IPS-18a (cell line): ENCODE data around the gene MAML3.

ENCODE experiments used
- H3K27ac ChIP-seq: one replicate; pipeline ENCODE4 v1.5.1; 2013; ENCODE audit warnings: low read length
- H3K27me3 ChIP-seq: one replicate; pipeline ENCODE4 v1.6.1; 2013; ENCODE audit warnings: mild to moderate bottlenecking, low read length; ENCODE audit not compliant: control insufficient read depth, insufficient read depth
- H3K36me3 ChIP-seq: one replicate; pipeline ENCODE4 v1.6.1; 2013; ENCODE audit warnings: low read depth, low read length; ENCODE audit not compliant: control insufficient read depth
- H3K4me1 ChIP-seq: one replicate; pipeline ENCODE4 v1.6.1; 2013; ENCODE audit warnings: low read depth, low read length; ENCODE audit not compliant: control insufficient read depth
- H3K4me3 ChIP-seq: one replicate; pipeline ENCODE4 v1.5.1; 2013; ENCODE audit warnings: low read length
- H3K9ac ChIP-seq: one replicate; pipeline ENCODE4 v1.6.1; 2013; ENCODE audit warnings: mild to moderate bottlenecking, low read length, moderate library complexity
- H3K9me3 ChIP-seq: one replicate; pipeline ENCODE4 v1.6.1; 2013; ENCODE audit warnings: low read depth, low read length; ENCODE audit not compliant: control insufficient read depth

MAML3 gene

DNA sequence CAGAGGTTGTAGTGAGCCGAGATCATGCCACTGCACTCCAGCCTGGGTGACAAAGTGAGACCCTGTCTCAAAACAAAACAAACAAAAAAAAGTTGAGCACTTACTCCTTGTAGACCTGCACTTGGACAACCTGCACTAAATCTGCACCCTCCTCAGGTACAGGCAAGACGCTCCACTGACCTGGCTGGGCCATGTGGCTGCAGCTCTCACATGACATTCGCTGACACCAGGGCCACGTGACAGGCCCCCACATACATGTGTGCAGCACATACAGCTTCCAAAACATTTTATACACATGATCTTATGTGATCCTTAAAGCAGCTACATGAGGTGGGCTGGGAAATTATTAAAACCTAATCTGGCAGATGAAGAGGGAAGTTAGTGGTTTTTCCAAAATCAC lies 425.8 kb downstream of the MAML3 start:
- H3K27ac ChIP-seq: no peak overlapping the region
- no peak overlapping the region for H3K9ac ChIP-seq
- no peaks in the 10 kb centered on the region for H3K9me3 ChIP-seq
- no peaks in the 10 kb centered on the region for H3K36me3 ChIP-seq
- H3K4me1 ChIP-seq: no peaks in the 10 kb centered on the region
- no peaks in the 10 kb centered on the region for H3K27me3 ChIP-seq
- no peak overlapping the region for H3K4me3 ChIP-seq

- H3K36me3 ChIP-seq: no peaks in the 10 kb centered on the region
- H3K4me1 ChIP-seq: no peaks in the 10 kb centered on the region
- no peak overlapping the region for H3K9ac ChIP-seq
- H3K27me3 ChIP-seq: no peaks in the 10 kb centered on the region
- no peak overlapping the region for H3K27ac ChIP-seq
- H3K4me3 ChIP-seq: no peak overlapping the region
- no peaks in the 10 kb centered on the region for H3K9me3 ChIP-seq
Observed at GRCh38 chr4:139726615-139727014, 427.4 kb downstream of the MAML3 start.

GRCh38 chr4:139725236-139725635 lies 428.7 kb downstream of the MAML3 start:
- Histone ChIP-seq H3K27ac (no peak overlapping the region), H3K9me3 (no peaks in the 10 kb centered on the region), H3K4me3 (no peak overlapping the region), H3K36me3 (no peaks in the 10 kb centered on the region), H3K27me3 (no peaks in the 10 kb centered on the region), H3K4me1 (no peaks in the 10 kb centered on the region), H3K9ac (no peak overlapping the region)

GRCh38 chr4:139721789-139722188 lies 432.2 kb downstream of the MAML3 start:
- H3K9me3 ChIP-seq: no peaks in the 10 kb centered on the region
- no peaks in the 10 kb centered on the region for H3K4me1 ChIP-seq
- H3K9ac ChIP-seq: no peak overlapping the region
- no peaks in the 10 kb centered on the region for H3K27me3 ChIP-seq
- no peaks in the 10 kb centered on the region for H3K36me3 ChIP-seq
- H3K4me3 ChIP-seq: no peak overlapping the region
- no peak overlapping the region for H3K27ac ChIP-seq

GRCh38 chr4:139720806-139721205 lies 433.2 kb downstream of the MAML3 start:
- Histone ChIP-seq H3K9me3 (no peaks in the 10 kb centered on the region), H3K27me3 (peaks cover 9% of the 10 kb centered on the region), H3K36me3 (no peaks in the 10 kb centered on the region), H3K4me3 (no peak overlapping the region), H3K4me1 (no peaks in the 10 kb centered on the region), H3K9ac (no peak overlapping the region), H3K27ac (no peak overlapping the region)

- Histone ChIP-seq H3K27ac (no peak overlapping the region), H3K4me3 (no peak overlapping the region), H3K9me3 (no peaks in the 10 kb centered on the region), H3K27me3 (peaks cover 21% of the 10 kb centered on the region), H3K36me3 (no peaks in the 10 kb centered on the region), H3K9ac (no peak overlapping the region), H3K4me1 (no peaks in the 10 kb centered on the region)
Observed at GRCh38 chr4:139719381-139720101, 434.4 kb downstream of the MAML3 start.

DNA sequence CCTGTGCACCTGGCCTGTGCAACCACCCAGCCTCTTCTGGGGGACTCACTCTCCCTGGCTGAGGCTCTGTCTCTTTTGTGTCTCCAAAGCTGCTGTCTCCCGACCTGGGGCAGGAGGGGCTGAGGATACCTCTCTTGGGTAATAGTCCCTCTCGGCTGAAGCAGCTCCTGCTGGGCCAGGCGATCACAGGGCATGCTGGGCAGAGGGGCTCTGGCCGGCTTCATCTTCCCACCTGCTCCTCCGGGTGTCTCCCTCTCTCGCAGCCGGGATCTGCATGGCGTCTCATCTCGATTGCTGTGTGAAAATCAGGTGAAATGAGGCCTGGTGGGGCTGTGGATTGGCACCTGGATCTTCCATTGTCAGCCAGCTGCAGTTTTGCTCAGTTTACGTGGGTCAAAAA lies 435.2 kb downstream of the MAML3 start:
- H3K27ac ChIP-seq: no peak overlapping the region
- no peak overlapping the region for H3K4me3 ChIP-seq
- no peaks in the 10 kb centered on the region for H3K9me3 ChIP-seq
- peaks cover 23% of the 10 kb centered on the region for H3K27me3 ChIP-seq
- H3K36me3 ChIP-seq: no peaks in the 10 kb centered on the region
- H3K4me1 ChIP-seq: no peaks in the 10 kb centered on the region
- H3K9ac ChIP-seq: no peak overlapping the region

DNA sequence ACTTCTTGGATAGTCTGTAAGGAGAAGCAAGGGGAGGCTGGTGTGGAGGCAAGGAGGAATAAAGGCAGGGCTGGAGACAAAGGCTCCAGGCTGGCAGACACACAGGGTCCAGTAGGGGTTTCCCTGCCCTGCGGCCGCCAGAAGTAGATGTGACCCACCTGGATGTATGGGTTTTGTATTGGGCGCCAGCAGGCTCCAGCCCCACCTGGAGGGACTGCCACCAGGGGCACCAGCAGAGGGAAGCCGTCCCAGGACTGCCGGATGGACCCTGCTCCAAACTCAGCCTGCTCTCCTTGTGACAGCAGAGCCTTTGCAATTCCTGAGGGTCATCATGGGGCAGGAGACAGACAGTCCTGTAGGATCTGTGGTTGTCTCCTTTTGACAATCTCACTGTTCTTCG lies 435.6 kb downstream of the MAML3 start:
- H3K9ac ChIP-seq: no peak overlapping the region
- no peaks in the 10 kb centered on the region for H3K4me1 ChIP-seq
- no peak overlapping the region for H3K27ac ChIP-seq
- no peaks in the 10 kb centered on the region for H3K9me3 ChIP-seq
- peaks cover 28% of the 10 kb centered on the region for H3K27me3 ChIP-seq
- H3K4me3 ChIP-seq: no peak overlapping the region
- H3K36me3 ChIP-seq: no peaks in the 10 kb centered on the region

DNA sequence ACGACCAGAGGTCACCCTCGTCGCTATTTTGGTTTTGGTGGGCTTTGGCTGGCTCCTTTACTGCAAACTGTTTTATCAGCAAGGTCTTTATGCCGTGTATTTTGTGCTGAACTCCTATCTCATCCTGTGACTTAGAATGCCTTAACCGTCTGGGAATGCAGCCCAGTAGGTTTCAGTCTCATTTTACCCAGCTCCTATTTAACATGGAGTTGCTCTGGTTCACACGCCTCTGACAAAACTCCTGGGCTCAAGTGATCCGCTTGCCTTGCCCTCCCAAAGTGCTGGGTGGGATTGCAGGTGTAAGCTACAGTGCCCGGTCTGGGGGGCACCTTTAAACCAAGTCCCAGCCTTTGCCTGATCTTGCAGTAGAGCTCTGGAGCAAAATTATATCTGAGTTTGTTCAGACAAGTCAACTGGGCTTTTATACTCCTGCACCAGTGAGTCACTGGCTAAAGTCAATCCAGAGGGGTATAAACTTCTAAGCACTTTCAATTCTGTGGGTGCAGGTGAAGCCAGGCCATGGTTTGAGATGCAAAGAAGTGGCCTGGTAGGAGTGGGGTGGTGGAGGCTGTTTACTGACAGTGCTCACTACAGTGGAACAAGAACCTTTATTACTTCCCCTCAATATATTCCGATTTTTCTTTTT lies 438.1 kb downstream of the MAML3 start:
- H3K36me3 ChIP-seq: no peaks in the 10 kb centered on the region
- H3K4me1 ChIP-seq: no peaks in the 10 kb centered on the region
- H3K4me3 ChIP-seq: no peak overlapping the region
- H3K27me3 ChIP-seq: peaks cover 42% of the 10 kb centered on the region
- H3K9me3 ChIP-seq: no peaks in the 10 kb centered on the region
- H3K27ac ChIP-seq: no peak overlapping the region
- no peak overlapping the region for H3K9ac ChIP-seq

DNA sequence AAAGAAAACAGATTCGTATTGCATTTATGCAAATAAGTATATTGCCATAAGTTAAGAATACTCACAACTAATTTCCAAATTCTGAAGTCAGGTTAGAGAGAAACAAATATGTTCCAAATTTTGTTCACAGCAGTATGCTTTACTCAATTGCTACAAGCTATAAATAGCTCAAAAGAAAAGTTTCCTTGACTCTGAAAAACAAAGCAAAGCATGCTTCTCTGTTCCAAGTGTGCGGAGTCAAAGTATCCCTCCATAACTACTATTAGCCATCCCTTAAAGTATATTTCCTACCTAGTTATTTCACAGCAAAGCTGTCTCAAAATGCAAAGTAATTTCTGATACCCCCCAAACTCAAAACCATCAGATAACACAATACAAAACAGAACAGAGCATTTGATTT lies 441.1 kb downstream of the MAML3 start:
- Histone ChIP-seq H3K4me3 (no peak overlapping the region), H3K27me3 (peaks cover 42% of the 10 kb centered on the region), H3K36me3 (no peaks in the 10 kb centered on the region), H3K4me1 (no peaks in the 10 kb centered on the region), H3K9me3 (no peaks in the 10 kb centered on the region), H3K27ac (no peak overlapping the region), H3K9ac (no peak overlapping the region)

GRCh38 chr4:139711461-139711860 lies 442.5 kb downstream of the MAML3 start:
- H3K27me3 ChIP-seq: peaks cover 40% of the 10 kb centered on the region
- H3K27ac ChIP-seq: no peak overlapping the region
- no peaks in the 10 kb centered on the region for H3K36me3 ChIP-seq
- H3K9me3 ChIP-seq: no peaks in the 10 kb centered on the region
- H3K4me3 ChIP-seq: no peak overlapping the region
- no peak overlapping the region for H3K9ac ChIP-seq
- no peaks in the 10 kb centered on the region for H3K4me1 ChIP-seq

DNA sequence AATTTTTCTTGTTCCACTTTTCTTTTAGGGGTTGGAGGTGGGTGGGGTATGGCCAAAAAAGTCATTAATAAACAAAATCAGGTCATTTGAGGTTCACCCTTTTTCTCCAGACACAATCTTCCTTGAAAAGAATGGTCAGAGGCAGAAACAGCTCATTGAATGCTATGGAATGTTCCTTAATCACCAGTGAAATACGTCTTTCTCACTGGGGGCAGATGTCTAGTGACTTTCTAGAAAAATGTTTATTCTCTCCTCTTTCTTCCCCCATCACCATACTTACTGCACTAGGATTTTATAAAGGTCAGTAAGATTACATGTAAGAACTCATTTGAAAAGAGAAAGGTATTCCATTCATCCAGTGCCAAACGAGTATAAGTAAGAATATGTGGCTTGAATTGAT lies 443.9 kb downstream of the MAML3 start:
- H3K9ac ChIP-seq: no peak overlapping the region
- no peaks in the 10 kb centered on the region for H3K9me3 ChIP-seq
- H3K36me3 ChIP-seq: no peaks in the 10 kb centered on the region
- H3K4me1 ChIP-seq: no peaks in the 10 kb centered on the region
- peaks cover 26% of the 10 kb centered on the region for H3K27me3 ChIP-seq
- H3K4me3 ChIP-seq: no peak overlapping the region
- no peak overlapping the region for H3K27ac ChIP-seq
